Stimulated activated CD4-positive, alpha-beta T cell treated with anti-CD3 and anti-CD28 coated beads, Interleukin-12 subunit alpha, Interleukin-12 subunit beta, amount 100 ng/mL, for 48 hours (primary cell): Measurements from ENCODE around the gene CTNNA2.

ENCODE experiments used
- DNase-seq, 3 donors: peaks; one replicate each; pipeline ENCODE4 v3.0.0-alpha.2; 2020; ENCODE audit warnings: low read depth in 2 of 3, low spot score in 1 of 3

CTNNA2 gene

DNA sequence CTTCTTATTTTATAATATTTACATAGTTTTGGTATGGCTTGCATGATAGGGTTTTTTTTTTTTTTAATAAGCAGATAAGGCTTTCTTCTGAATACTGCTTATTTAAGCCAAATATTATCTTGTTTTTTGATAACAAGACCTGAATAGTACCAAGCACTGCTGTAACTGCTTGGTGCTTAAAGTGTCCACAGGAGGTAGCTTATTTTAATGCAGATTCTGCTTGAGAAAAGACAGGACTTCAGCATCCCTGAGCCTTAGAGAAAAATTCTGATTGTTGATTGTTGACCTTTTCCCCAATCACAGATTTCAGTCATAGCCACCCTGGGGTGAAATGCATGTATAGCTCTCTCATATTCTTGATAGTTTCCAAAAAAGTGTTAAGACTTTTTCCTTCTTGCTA is 336.4 kb downstream of the CTNNA2 start:
- no peak for DNase-seq

DNA sequence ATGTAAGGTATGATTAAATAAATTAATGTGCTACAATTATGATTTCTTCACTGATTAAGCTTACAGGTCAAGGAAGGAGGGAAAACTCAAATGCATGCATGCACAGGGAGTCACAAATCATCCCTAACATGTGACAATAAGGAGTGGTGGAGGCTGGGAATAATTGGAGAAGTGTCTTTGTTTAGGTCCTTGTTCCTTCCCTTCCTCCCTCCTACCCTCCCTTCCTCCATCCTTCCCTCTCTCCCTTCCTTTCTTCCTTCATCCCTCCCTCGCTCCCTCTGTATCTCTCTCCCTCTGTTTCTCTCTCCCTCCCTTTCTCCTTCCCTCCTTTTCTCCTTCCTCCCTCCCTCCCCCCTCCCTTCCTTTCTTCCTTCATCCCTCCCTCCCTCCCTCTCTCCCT is 337.1 kb downstream of the CTNNA2 start:
- DNase-seq, result no peak

DNA sequence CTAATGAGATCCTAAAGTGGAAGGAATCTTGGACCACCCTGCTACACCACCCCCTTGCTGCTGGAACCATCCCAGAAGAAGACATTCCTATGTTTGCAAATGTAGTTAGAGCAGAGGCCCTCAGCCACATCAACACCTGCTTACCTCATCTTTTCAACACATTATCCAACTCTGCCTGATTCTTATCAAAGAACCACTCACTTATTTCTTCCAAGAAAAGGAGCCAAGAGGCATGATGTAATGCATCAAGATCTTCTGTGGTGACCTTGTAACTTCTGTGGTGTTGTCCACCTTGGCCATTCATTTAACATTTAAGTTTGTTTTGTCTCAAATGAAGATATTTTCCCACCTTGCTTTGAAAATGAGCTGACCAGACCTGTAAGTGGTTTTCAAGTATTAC is 338.1 kb downstream of the CTNNA2 start:
- no peak for DNase-seq

DNA sequence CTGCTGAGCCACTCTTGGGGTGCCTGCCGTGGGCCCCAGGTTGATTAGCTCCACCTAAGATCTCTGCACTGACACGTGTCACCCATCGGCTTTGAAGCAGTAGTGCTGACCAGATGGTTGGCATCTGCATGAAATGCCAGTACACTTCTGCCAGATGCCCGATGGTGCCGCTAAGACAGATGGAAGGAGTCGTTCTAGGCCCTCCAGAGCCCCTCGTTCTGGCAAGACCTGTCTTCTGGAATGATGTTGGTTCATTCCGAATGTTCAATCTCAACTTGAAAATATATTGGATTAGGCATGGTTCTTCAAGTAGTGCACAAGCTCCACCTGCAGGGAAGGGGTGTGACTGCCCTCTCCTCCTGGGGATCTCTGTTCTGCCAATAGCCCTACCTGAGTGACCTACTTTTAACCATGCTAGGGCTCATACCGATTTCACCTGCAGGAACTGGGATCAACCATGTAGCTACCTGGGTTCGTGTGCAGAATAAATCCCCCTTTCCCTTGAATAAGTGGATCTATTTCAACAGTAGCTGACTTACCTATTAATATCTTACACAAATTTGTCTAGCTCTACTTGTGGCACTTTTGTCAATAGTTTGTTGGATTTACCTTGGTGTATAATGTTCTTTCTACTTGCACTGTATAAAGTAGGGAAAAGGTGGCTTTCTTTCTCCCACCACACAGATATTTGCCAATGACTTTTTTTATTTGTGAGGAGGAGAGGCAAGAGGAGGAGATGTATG is 342.6 kb downstream of the CTNNA2 start:
- DNase-seq, result no peak

DNA sequence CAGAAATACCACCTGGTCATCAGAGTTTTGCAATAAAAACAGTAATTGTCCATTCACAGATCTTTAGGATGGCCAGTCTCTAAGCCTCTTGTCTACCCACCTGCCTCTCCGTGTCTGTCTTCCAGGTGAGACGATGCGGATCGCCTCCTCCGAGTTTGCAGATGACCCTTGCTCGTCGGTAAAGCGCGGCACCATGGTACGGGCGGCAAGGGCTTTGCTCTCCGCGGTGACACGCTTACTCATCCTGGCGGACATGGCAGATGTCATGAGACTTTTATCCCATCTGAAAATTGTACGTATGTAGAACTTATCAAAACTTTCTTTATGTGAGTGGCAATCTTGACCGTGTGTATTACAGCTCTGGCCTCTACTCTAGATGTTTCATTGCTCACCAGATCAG is 345.0 kb downstream of the CTNNA2 start:
- DNase-seq, result no peak

DNA sequence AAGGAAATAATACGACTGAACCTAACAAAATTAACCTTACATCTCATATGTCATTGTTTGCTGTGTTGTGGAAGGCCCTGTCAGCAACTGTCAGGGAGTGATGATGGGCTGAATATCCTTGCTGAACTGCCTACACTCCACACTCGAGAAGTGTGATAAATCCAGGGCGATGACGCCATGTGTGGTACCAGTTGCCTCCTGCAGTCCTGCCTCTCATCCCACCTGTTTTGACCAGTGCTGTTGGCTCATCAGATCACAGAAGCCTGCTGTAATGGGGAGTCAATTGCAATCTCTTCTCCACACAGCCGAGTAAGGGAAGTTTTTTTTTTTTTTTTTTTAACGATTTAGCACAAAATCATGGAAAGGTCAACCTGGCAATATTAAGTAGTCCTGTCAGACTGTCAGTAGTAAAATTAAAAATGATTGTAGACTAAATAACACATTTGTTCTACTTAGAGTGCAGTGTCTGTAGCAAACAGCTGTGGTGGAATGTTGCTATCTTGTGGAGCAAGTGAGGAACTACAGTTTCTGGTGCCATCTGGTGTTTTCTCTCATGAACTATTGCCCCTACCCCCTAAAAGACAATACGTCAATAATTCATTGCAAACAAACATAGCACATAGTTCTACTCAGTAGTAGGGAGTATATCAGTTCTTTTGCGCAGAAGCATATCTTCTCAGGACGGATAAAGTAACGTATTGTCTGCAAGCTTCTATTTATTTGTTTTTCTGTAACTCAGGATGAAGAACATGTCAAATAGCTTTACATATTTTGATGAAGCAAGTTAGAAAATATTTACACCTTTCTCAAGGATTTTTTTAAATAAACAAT is 347.6 kb downstream of the CTNNA2 start:
- DNase-seq, result no peak

DNA sequence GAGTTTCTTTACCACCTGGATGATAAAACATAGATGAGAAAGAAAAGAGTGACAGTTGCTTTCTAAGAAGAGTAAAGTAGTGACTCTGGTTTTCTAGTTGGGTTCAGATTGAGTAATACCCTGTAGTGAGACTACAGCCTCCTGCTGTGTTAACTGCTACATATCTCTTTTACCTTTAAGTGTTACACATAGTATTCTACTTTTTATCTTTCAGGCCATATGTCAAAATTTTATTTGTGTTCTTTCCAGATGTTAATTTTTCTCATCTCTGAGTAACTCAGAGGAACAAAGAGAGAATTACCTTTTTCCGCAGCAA is 348.2 kb downstream of the CTNNA2 start:
- no peak for DNase-seq

DNA sequence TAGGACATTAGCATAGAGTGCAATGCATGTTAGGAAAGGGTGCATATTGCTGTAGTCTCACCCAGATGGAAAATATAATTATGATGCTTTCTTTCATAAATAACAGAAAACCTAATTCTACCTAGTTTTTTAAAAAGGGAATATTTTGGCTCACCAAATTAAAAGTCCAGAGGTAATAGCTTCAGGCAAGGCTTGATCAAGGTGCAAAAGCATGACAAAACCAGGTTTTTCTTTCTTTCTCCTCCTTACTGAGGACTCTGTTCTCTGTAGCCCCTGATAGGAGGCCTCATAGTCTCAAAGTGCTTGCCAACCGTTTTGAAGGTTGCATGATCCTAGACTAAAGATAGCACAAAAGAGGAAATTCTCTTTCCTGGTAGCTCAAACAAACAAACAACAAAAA is 349.9 kb downstream of the CTNNA2 start:
- no peak for DNase-seq

DNA sequence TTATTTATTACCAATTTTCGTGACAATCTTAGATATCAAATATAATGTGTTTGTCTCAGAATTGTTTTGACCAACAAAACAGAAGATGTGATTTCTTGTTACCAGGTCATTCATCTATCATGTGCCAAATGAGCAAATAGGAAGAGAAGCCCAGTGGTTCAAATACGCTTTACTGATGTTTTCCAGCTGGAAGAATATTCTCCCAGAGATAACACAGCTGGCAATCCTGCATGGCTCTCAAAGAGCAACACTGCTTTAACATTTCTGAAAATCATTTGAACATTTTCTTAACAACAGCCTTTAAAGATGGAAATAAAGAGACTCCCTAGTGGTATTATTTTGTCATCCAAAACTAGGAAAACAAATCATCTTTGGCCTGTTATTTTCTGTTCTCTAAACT is 359.8 kb downstream of the CTNNA2 start:
- no peak for DNase-seq

DNA sequence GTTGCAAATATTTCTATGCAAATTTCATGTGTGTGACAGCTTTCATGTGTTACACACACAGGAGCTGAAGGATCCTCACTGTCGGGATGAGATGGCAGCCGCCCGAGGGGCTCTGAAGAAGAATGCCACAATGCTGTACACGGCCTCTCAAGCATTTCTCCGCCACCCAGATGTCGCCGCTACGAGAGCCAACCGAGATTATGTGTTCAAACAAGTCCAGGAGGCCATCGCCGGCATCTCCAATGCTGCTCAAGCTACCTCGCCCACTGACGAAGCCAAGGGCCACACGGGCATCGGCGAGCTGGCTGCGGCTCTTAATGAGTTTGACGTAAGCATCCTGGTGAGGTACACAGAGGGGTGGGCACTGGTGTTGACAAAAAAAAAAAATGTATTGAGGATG is 361.2 kb downstream of the CTNNA2 start:
- no peak for DNase-seq

DNA sequence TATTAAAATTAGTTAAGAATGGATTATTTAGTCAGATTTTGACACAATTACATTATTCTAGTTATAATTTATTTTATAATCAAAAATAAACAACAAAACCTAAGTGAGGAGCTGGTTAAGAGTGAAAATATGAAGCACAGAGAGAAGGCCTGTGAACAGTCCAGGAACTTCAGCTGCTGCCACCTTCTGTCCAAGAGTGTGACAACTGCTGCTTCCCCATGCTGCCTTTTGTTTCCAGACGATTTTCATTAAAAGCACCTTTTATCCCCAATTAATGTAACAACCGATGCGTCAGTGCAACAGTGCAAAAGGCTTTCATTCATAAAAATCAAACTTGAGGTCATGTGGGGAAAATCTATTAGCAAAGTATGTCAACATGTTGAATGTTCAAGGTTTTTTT is 363.6 kb downstream of the CTNNA2 start:
- DNase-seq, result no peak

DNA sequence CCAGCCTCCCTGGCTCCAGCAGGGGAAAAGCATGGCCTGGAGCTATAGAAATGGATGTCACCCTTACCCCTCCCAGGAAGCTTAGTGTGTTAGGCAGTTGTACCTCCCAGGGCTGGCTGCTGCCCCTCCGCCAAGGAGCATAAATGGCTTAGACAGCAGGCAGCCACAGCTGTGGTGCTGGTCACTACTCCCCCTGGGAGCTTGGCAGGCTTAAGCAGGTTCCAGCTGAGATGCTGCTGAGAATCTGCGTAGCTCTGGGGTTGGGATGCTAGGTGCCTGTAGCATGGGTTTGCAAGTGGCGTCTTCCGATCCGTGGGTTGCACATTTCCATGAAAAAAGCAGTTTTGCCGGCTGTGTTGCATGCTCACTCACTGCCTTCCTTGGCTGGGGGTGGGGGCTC is 369.7 kb downstream of the CTNNA2 start:
- DNase-seq, result no peak

DNA sequence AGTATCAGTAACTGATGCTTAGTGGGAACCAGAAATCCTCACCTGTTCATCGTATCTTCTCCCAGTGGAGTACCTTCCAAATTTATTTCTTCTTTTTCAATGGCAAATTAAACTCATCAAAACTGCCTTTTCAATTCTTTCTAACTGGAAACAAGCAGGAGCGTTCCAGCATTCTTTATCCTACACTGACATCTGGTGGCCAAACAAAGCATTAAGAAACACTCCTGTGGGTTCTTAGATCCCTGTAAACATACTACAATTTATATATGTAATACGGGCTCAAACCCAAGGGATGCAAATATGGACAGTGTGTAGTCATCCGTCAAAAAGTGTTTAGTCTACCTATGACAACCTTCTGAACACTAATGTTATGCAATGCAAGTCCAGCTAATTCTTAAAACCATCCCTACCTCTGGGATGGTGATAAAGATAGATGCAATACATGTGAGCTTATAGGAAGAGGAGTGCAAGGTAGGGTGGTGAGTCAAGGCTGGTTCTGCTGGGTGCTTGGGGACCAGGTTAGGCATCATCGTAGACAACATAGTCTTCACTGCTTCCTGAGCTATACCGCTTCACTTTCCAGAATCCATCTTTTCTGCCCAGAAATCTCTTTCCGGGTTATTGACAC is 375.0 kb downstream of the CTNNA2 start:
- DNase-seq, result peak in 1 of 3 donors; percentile 12

DNA sequence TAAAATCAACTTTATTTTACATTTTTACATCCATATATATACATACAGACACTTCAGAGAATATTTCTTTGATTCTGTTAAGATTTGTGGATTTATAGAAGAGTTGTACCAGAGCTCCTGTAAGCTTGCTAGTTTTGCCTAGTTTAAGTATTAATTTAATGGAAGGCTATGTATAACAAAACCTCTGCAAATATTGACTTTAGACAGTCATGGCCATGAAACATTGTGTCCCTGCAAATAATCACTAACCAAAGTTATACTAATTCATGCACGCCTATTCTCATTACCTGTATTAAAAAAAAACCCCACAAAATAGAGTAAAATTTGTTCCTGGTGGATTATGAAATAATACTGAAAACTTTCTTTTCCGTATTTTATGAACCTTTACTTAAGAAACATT is 379.3 kb downstream of the CTNNA2 start:
- no peak for DNase-seq

DNA sequence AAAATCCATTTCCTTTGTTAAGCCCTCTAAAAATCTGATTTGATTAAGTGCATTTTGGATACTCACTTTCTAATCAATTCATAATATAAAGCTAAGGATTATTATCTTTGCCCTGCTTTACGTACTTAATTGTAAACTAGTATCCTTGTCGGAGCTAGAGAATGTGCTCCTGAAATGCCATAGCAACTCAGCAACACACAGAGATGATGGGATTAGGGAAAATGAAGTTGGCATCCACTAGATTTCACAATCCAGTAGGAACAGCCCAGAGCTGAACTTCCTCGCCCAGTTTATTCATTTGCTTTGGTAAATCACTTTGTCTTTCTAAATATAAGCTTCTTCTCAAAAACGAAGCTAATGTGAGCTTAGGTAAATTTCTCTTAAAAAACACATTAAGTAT is 386.3 kb downstream of the CTNNA2 start:
- no peak for DNase-seq

DNA sequence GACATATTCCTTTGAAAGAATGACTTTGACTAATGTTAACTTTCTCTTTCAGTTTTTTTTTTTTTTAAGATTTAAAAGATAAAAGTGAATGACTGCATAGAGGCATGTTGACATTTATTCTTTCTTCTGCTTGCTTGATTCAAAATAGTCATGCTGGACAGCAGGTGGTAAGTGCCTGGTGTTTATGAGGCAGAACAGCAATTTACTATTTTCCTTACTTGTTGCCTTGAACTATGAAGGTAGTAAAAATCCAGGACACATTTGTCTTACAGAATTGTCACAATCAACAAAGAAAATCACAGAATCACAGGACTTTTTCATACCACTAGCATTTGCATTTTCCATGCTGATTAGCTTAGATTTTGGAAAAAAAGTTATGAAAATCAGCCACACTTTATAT is 388.3 kb downstream of the CTNNA2 start:
- DNase-seq, result no peak

DNA sequence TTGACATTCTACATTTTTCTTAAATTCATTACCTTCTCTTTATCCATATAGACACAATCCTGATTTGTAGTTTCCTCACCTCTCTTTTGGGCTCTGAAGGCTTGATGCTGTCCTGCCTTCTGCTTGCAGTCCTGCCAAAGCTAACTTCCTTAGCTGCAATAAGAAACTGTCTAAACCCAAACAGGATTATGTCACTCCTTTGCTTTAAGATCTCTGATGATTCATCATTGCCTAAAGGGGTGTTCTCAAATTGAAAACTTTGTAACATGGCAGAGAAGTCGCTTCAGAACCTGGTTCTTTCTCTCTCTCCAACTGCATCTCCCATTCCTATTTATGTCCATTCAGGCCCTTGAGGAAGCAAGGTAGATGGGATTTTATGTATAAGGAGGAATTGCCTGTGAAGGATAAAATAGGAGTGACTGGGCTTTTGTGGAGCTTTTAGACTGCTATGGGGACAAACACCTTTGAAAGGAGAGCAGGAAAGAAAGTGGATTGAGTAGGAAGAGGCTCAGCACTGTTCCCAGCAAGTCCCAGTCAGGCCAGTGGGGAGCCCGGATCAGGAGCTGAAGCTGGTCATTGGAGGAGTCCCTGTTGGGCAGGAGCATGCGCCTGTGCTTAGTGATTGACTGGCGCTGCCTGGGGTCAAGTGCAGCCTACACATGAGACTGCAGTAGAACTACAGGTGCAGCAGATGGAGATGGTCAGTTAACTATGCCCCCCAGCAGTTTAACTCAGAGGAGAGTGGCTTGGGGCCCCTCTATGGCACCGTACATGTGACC is 390.6 kb downstream of the CTNNA2 start:
- DNase-seq, result no peak

DNA sequence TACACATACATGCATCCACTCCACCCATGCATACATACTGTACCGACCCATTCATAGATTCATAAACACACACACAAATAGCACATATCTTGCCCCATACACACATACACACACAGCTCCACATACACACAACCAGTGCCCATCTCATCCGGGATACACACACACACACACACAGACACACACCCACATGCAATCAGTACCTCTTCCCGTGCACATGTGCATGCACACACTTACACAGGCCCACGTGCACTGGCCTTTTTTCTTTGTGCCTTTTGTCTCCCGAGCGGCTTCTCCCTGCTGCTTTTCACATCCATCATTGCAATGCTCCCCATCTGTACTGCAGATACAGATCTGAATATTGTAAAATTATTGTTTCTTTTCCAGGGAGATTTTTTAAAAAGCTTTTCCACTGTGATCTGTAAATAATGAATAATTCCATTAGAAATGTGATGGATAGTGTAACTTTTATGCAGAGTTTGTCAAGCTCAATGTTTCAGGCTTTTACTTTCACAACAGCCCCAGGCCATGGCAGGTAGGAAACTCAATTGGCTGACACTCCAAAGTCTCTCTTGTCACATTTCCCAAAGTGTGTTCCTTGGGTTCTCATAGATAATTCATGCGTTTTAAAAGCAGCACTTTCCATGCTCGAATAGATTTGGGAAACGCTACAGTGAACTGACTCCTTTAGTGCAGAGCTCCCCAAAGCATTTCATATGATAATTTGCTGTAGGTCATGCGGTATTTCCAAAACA is 393.5 kb downstream of the CTNNA2 start:
- no peak for DNase-seq

DNA sequence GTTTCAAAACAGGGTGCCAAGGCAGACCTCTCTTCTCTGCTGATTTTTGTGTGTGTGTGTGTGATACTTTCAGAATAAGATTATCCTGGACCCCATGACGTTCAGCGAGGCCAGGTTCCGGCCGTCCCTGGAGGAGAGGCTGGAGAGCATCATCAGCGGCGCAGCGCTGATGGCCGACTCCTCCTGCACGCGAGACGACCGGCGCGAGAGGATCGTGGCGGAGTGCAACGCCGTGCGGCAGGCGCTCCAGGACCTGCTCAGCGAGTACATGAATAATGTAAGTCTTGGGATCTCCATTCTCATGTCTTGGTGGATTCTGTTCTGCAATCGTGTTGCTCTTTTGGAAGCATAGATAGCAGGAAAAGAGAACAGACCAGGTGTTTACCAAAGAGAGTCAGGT is 396.7 kb downstream of the CTNNA2 start:
- no peak for DNase-seq

DNA sequence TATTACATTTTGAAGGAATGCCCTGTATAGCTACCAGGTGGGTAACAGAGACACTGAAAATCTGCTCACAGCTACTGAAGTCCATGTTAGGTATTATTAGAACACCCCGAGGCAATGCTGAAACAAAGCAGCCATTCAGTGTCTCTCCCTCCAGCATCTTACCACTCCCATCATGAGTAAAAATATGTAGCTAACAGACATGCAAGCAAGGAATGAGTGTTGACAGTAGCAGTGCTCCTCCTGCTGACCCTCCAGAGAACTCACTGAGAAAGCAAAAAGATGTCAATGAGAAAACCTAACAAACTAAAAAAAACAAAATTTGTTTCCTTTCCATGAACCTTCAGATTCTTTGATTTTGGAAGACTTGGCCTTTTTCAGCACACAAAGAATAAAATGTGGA is 397.8 kb downstream of the CTNNA2 start:
- no peak for DNase-seq

DNA sequence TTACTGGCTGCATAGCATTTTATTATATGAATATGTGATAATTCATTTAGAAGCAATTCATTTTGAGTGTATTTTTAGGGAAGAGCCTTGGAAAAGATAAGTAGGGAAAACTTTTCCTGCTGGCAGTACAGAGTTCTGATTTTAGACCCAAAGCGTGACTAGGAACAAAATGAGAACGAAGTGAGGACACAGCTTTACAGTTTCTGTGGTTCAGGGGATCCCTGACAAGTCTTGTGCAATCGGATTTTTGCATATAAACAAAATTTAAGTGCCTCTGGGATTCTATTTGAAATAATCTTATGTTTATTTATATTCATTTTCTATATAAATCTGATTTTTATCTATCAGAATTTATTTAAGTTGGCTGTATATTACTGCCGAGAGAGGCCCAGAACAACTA is 402.6 kb downstream of the CTNNA2 start:
- DNase-seq, result no peak
